NCI-H2107 (cell line): Measurements from ENCODE around the gene UGT3A2.

Experiments
- DNase-seq: peaks from one replicate; lab custom pipeline; 2025; lab: John Stamatoyannopoulos, UW

The UGT3A2 gene

DNA sequence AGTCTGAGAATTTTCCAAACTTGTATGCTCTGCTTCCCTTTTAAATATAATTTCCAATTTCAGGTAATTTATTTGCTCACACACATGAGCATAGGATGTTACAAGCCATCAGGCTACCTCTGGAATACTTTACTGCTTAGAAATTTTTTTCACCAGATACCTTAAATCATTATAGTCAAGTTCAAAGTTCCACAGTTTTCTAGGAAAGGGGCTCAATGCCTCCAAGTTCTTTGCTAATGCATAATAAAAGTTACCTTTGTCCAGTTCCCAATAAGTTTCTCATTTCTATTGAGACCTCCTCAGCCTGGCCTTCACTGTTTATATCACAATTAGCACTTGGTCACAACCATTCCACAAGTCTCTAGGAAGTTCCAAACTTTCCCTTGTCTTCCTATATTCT is 59.3 kb downstream of the UGT3A2 start:
- no peak for DNase-seq

GRCh38 chr5:36006163-36006562 is 60.5 kb downstream of the UGT3A2 start:
- DNase-seq = no peak

GRCh38 chr5:36001032-36001431 is 65.7 kb downstream of the UGT3A2 start:
- DNase-seq = no peak

GRCh38 chr5:35999547-35999946 is 67.1 kb downstream of the UGT3A2 start:
- DNase-seq = no peak

GRCh38 chr5:35996076-35996475 is 70.6 kb downstream of the UGT3A2 start:
- no peak for DNase-seq

DNA sequence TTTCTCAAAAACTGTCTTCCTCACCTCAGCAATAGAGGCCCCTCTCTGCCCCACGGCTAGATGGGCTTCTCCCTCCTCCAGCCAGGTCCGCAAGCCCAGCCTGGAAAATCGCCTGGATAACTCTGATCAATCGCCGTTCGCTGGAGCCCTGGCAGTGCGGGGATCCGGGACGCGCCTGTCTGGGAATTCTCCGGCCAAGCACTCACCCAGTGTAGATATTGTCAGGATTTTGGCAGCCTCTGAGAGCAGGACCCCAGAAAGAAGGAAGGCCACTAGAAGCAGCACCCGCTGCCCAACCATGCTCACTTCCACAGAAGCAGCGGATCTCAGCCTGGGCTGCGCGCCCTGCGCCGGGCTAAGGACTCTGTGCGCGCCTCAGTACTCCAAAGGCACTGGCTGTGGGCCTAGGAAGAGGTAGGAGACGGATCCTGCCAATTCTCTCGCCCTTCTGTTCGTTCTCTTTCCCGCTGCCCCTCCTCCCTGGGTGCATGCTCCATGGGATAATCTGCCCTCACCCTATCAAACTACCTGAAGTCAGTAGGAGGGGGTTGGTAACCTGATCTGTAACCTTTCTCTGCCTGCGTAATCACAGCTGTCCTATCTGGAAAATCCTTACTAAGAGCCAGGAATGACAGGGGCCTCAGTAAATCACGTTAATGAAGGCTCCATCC is 75.6 kb downstream of the UGT3A2 start, which contains the start of gene UGT3A1:
Gene UGT3A1 (minus strand): TSS at position 450 of the 671 bp plus-strand sequence. CDS start 150 bp downstream, at position 300.
- no peak for DNase-seq

DNA sequence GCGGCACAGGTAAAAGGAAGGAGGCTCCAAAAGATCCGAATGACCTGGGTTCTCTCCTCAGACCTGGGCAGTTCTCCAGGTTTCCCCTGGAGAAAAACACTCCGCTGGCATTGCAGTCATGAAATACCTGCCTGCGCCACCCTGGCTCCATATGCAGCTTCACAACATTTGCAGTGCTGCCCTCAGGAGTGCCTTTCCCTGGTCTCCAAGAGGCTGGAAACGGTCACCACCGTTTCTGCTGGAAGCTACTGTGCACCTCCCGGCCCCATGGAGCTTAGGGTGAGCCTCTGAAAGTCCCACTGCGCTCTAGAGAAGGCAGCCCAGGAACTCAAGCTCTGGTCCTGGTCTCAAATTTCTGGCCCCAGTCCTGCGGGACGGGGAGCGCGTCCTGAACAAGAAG is 76.2 kb downstream of the UGT3A2 start:
- DNase-seq = no peak

DNA sequence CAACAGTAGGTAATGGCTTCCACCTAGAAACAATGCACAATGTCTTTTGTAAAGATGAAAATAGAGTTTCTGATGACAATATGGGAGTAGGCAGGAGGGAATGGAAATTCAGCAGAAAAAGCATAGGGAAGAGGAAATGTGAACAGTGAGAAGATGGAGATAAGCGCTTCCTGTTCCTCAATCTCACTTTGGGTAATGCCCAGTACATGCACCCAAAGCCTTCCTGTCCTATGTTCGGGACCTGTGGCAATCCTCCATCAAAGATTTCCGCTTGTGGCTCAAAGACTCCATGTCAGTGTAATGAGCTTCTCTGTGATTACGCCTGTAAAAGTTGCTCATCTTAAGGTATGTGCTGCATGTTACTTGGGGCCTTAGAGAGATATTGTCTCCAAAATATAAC is 78.2 kb downstream of the UGT3A2 start:
- DNase-seq = no peak

- DNase-seq = no peak
Measured at GRCh38 chr5:35987776-35988175, 78.9 kb downstream of the UGT3A2 start.
